ENCODE results near the gene SIRT2.
"Not testable (repeated sequence)": the region's sequence is repeated elsewhere in the genome, so short reads cannot be mapped to it uniquely, and the experiment has no call there.

SIRT2 gene

DNA sequence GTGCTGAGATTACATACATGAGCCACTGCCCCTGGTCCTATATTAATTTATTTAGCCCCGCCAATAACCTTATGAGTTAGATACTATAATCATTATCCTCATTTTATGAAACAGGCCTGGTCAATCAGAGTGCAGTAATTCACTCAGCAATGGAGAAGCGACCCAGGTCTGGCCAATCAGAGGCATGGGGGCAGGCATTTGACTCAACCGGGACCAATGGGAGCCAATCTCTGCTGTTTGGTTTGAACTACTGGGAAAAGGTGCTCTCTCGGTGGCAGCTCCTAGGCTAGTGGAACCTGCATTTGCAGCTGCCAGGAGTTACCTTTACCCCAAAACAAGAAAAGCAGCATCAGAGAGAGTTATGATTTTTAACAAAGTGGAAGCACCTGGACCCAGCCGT, 6.6 kb downstream of the SIRT2 start:
- H3K27ac ChIP-seq (ENCODE audit: low read depth, low read length, severe bottlenecking): no peak overlapping the region
- WGBS, 2 experiments (ENCODE audit: insufficient coverage in 2 of 2): 89 to 95% methylated on average over 4 of the region's 5 CpGs
- H3K36me3 ChIP-seq (ENCODE audit: control insufficient read depth, insufficient read depth, low read length): peaks cover 11% of the 10 kb centered on the region
- H3K4me1 ChIP-seq (ENCODE audit: control insufficient read depth, insufficient read depth, low read length, poor library complexity, severe bottlenecking): no peaks in the 10 kb centered on the region
- no peaks in the 10 kb centered on the region for H3K9me3 ChIP-seq (ENCODE audit: control insufficient read depth, low read length)
- H3K4me3 ChIP-seq (ENCODE audit: extremely low read depth, insufficient read depth, low read length, poor library complexity, severe bottlenecking): no peak overlapping the region

DNA sequence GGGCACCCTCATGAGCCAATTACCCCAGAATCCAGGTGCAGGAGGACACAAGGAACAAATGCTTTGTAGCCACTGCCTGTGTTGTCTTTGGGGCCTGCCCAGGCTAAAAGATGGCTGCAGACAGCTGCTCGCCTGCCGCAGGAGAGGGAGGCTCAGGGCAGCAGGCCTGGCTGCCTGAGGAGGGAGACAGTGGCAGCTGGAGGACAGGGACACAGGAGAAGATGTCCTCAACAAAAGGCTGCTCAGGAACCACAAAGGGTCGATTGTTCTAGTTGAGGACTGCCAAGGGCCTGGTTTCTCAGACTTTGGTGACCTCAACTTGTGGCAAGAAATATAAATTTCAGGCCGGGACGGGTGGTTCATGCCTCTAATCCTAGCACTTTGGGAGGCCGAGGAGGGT, 7.6 kb downstream of the SIRT2 start:
- peaks cover 11% of the 10 kb centered on the region for H3K36me3 ChIP-seq (ENCODE audit: control insufficient read depth, insufficient read depth, low read length)
- 83 to 93% methylated on average over 6 of the region's 6 CpGs for WGBS, 2 experiments (ENCODE audit: insufficient coverage in 2 of 2)
- H3K9me3 ChIP-seq (ENCODE audit: control insufficient read depth, low read length): no peaks in the 10 kb centered on the region
- no peaks in the 10 kb centered on the region for H3K4me1 ChIP-seq (ENCODE audit: control insufficient read depth, insufficient read depth, low read length, poor library complexity, severe bottlenecking)
- H3K27ac ChIP-seq (ENCODE audit: low read depth, low read length, severe bottlenecking): no peak overlapping the region
- H3K4me3 ChIP-seq (ENCODE audit: extremely low read depth, insufficient read depth, low read length, poor library complexity, severe bottlenecking): no peak overlapping the region

DNA sequence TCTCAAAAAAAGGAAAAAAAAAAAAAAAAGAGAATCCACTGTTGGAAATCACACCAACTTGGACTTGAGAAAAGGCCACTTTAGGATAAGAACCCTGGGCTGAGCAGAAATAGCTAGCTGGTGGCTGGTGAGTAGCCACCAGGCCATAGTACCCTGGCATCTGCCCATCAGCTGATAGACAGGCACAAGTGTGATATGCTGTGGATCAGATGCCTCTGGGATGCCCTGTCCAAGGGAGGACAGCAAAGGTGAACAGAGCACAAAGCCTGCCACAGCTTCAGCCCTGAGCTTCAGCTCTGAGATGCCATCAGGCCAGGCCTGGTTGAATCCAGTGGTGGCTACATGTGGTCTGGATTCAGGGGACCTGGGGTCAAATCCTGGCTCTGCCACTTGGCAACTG, 8.7 kb downstream of the SIRT2 start:
- Histone ChIP-seq H3K4me3 (ENCODE audit: extremely low read depth, insufficient read depth, low read length, poor library complexity, severe bottlenecking) (no peak overlapping the region), H3K36me3 (ENCODE audit: control insufficient read depth, insufficient read depth, low read length) (peaks cover 11% of the 10 kb centered on the region), H3K9me3 (ENCODE audit: control insufficient read depth, low read length) (no peaks in the 10 kb centered on the region), H3K27ac (ENCODE audit: low read depth, low read length, severe bottlenecking) (no peak overlapping the region), H3K4me1 (ENCODE audit: control insufficient read depth, insufficient read depth, low read length, poor library complexity, severe bottlenecking) (no peaks in the 10 kb centered on the region)

DNA sequence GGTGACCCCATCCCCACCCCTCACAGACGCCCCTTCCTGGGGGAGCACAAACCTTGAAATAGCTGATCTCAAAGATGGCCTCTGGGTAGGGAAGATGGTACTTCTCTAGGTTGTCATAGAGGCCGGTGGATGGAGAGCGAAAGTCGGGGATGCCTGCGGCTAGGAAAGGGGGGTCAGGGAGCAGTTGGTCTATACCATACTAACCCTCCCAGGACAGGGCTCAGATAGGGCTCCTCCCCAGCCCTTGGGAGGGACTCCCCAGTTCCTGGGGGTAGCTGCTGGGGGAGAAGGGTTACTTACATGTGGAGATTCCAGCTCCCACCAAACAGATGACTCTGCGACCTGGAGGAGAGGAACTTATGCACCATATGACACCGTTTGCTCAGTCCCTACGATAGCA, 9.6 kb downstream of the SIRT2 start:
- no peak overlapping the region for H3K4me3 ChIP-seq (ENCODE audit: extremely low read depth, insufficient read depth, low read length, poor library complexity, severe bottlenecking)
- no peaks in the 10 kb centered on the region for H3K9me3 ChIP-seq (ENCODE audit: control insufficient read depth, low read length)
- H3K4me1 ChIP-seq (ENCODE audit: control insufficient read depth, insufficient read depth, low read length, poor library complexity, severe bottlenecking): no peaks in the 10 kb centered on the region
- no peak overlapping the region for H3K27ac ChIP-seq (ENCODE audit: low read depth, low read length, severe bottlenecking)
- 92% methylated on average over 3 to 5 of the region's 8 CpGs for WGBS, 2 experiments (ENCODE audit: insufficient coverage in 2 of 2)
- H3K36me3 ChIP-seq (ENCODE audit: control insufficient read depth, insufficient read depth, low read length): peaks cover 11% of the 10 kb centered on the region

DNA sequence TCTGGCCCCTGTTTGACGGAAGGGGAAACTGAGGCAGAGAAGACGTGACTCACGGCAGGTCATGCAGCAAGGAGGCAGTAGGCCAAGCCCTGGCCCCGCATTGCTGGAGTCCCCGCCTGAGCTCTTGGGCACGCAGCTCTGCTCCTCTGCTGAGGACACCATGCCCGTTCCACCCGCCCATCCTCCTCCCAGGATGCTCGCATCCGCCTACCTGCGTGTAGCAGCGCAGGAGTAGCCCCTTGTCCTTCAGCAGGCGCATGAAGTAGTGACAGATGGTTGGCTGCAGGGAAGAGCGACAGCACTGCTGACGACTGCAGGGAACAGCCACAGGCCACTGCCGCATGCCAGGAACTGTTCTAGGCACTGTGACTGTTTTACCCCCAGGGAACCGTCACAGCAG, 10.5 kb downstream of the SIRT2 start:
- Histone ChIP-seq H3K27ac (ENCODE audit: low read depth, low read length, severe bottlenecking) (no peak overlapping the region), H3K9me3 (ENCODE audit: control insufficient read depth, low read length) (no peaks in the 10 kb centered on the region), H3K4me3 (ENCODE audit: extremely low read depth, insufficient read depth, low read length, poor library complexity, severe bottlenecking) (no peak overlapping the region), H3K36me3 (ENCODE audit: control insufficient read depth, insufficient read depth, low read length) (peaks cover 11% of the 10 kb centered on the region), H3K4me1 (ENCODE audit: control insufficient read depth, insufficient read depth, low read length, poor library complexity, severe bottlenecking) (no peaks in the 10 kb centered on the region)
- 95% methylated on average over 17 of the region's 17 CpGs for WGBS, 2 experiments (ENCODE audit: insufficient coverage in 2 of 2)

DNA sequence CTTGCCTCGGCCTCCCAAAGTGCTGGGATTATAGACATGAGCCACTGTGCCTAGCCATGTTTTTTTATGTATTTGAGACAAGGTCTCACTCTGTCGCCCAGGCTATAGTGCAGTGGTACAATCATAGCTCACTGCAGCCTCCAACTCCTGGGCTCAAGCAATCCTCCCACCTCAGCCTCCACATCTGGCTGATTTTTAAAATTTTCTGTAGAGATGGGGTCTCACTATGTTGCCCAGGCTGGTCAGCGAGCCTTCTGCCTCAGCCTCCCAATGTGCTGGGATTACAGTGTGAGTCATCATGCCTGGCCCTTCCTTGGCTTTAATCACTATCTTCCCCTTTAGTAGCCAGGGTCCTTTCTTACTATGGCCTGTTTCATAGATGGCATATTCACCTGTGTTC, 14.7 kb downstream of the SIRT2 start:
- H3K36me3 ChIP-seq (ENCODE audit: control insufficient read depth, insufficient read depth, low read length); H3K27ac ChIP-seq (ENCODE audit: low read depth, low read length, severe bottlenecking); H3K9me3 ChIP-seq (ENCODE audit: control insufficient read depth, low read length); H3K4me1 ChIP-seq (ENCODE audit: control insufficient read depth, insufficient read depth, low read length, poor library complexity, severe bottlenecking); H3K4me3 ChIP-seq (ENCODE audit: extremely low read depth, insufficient read depth, low read length, poor library complexity, severe bottlenecking): not testable (repeated sequence)
- 93 to 100% methylated on average over 3 of the region's 3 CpGs for WGBS, 2 experiments (ENCODE audit: insufficient coverage in 2 of 2)

DNA sequence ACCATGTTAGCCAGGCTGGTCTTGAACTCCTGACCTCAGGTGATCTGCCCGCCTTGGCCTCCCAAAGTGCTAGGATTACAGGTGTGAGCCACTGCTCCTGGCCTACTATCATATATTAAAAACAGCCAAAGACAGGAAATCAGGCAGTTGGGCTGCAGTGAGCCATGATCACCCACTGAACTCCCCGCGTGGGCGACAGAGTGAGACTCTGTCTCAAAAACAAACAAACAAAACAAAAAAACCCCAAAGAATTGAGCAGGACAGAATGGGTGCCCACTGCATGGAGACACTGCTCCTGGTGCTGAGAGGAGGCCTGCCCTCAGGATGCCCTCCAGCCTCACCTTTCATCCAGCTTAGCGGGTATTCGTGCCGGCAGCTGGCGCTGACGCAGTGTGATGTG, 16.1 kb downstream of the SIRT2 start:
- Histone ChIP-seq H3K27ac (ENCODE audit: low read depth, low read length, severe bottlenecking) (no peak overlapping the region), H3K4me3 (ENCODE audit: extremely low read depth, insufficient read depth, low read length, poor library complexity, severe bottlenecking) (no peak overlapping the region)
- WGBS, 2 experiments (ENCODE audit: insufficient coverage in 2 of 2): 90 to 92% methylated on average over 4 to 5 of the region's 9 CpGs

DNA sequence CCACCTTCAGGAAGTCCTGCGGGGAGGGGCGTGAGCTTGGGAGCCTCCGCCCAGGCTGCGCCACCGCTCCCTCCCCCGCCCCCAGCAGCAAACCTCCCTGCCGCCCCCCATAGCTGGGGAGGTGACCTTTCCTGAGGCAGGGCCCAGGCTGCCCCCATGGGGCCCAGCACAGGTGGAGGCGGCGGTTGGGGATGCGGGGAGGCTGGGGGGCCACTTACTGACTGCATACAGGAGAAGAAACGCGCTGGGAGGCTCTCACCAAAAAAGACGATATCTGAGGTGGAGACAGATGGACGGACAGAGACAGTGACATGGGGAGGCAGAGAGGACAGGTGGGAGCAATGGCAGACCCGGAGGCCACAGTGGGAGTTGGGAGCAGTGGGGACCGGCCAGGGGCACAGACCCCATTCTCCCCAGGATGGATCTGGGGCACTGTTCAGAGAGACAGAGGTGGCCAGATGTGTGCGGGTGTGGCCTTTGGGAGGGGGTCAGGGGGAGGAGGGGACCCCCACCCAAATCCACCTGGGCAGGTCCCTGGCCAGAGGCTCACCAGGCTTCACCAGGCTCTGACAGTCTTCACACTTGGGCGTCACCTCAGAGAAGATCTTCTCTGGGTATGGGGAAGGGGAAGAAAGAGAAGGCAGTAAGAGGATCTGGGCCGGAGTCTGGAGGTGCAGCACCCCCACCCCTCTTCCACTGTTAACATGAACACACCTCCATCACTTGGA, 18.4 kb downstream of the SIRT2 start:
- peaks cover 12% of the 10 kb centered on the region for H3K4me1 ChIP-seq (ENCODE audit: control insufficient read depth, insufficient read depth, low read length, poor library complexity, severe bottlenecking)
- no peak overlapping the region for H3K27ac ChIP-seq (ENCODE audit: low read depth, low read length, severe bottlenecking)
- no peaks in the 10 kb centered on the region for H3K9me3 ChIP-seq (ENCODE audit: control insufficient read depth, low read length)
- no peaks in the 10 kb centered on the region for H3K36me3 ChIP-seq (ENCODE audit: control insufficient read depth, insufficient read depth, low read length)
- H3K4me3 ChIP-seq (ENCODE audit: extremely low read depth, insufficient read depth, low read length, poor library complexity, severe bottlenecking): no peak overlapping the region
- WGBS, 2 experiments (ENCODE audit: insufficient coverage in 2 of 2): 90 to 92% methylated on average over 14 to 16 of the region's 19 CpGs

More for the DNA sequence above, 16.1 kb downstream of the SIRT2 start:
- H3K36me3 ChIP-seq (ENCODE audit: control insufficient read depth, insufficient read depth, low read length): no peaks in the 10 kb centered on the region
- H3K9me3 ChIP-seq (ENCODE audit: control insufficient read depth, low read length): no peaks in the 10 kb centered on the region
- peaks cover 6% of the 10 kb centered on the region for H3K4me1 ChIP-seq (ENCODE audit: control insufficient read depth, insufficient read depth, low read length, poor library complexity, severe bottlenecking)

DNA sequence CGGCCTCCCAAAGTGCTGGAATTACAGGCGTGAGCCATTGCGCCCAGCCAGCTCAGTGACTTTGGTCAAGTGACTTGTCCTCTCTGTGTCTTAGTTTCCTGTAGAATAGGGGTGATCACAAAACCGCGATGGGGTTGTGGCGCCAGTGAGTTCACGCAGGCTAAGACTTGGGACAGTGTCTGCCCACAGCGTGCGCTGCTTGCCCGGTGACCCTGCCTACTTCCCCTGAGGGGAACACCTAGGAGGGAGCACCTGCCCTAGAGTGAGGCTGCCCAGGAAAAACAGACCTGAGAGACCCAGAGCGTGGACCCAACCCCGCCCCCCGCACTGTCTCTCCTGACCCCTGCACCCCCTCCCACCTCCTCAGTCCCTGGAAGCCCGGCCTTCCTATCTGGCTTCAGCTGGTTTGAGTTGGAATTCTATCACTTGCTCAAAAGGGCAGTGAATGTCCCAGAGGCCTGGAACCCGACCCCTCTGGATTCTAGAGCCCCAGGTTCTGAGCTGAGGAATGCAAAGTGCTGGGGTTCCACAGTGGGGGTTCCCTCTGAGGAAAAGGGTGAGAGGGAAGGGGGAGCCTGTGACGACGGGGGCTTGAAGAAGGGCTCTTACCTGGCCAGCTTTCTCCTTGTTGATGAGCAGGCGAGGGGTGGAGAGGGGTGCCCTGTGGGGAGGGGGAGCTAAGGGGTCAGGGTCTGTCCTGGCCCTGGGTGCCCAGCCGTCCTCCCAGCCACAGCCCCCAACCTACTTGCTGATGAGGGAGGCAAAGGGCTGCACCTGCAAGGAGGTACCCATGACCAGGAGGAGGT, 19.1 kb downstream of the SIRT2 start:
- peaks cover 12% of the 10 kb centered on the region for H3K4me1 ChIP-seq (ENCODE audit: control insufficient read depth, insufficient read depth, low read length, poor library complexity, severe bottlenecking)
- WGBS, 2 experiments (ENCODE audit: insufficient coverage in 2 of 2): 90 to 92% methylated on average over 12 to 15 of the region's 19 CpGs
- no peak overlapping the region for H3K4me3 ChIP-seq (ENCODE audit: extremely low read depth, insufficient read depth, low read length, poor library complexity, severe bottlenecking)
- H3K36me3 ChIP-seq (ENCODE audit: control insufficient read depth, insufficient read depth, low read length): no peaks in the 10 kb centered on the region
- H3K27ac ChIP-seq (ENCODE audit: low read depth, low read length, severe bottlenecking): no peak overlapping the region
- no peaks in the 10 kb centered on the region for H3K9me3 ChIP-seq (ENCODE audit: control insufficient read depth, low read length)

DNA sequence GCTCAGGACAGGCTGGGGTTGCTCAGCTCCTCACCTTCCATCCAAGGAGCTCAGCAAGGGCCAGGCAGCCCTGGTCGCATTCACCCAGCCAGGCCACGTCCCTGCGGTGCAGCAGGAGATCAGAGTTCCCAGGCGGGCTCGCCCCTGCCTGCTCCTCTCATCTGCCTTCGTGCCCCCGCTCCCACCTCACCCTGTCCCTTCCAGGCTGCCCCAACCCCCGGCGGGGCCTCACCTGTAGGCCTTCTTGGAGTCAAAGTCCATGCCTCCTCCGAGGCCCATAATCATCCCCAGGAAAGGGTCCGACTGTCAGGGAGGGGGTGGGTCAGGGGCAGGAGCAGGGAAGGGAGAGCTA, 20.0 kb downstream of the SIRT2 start:
- Histone ChIP-seq H3K36me3 (ENCODE audit: control insufficient read depth, insufficient read depth, low read length) (no peaks in the 10 kb centered on the region), H3K27ac (ENCODE audit: low read depth, low read length, severe bottlenecking) (no peak overlapping the region), H3K4me1 (ENCODE audit: control insufficient read depth, insufficient read depth, low read length, poor library complexity, severe bottlenecking) (peaks cover 12% of the 10 kb centered on the region), H3K4me3 (ENCODE audit: extremely low read depth, insufficient read depth, low read length, poor library complexity, severe bottlenecking) (no peak overlapping the region), H3K9me3 (ENCODE audit: control insufficient read depth, low read length) (no peaks in the 10 kb centered on the region)
- WGBS, 2 experiments (ENCODE audit: insufficient coverage in 2 of 2): 93 to 95% methylated on average over 2 to 11 of the region's 11 CpGs

Measured in mesodermal cell (in vitro differentiated cells).